Measurements from ENCODE around the gene RNPS1.

DNA sequence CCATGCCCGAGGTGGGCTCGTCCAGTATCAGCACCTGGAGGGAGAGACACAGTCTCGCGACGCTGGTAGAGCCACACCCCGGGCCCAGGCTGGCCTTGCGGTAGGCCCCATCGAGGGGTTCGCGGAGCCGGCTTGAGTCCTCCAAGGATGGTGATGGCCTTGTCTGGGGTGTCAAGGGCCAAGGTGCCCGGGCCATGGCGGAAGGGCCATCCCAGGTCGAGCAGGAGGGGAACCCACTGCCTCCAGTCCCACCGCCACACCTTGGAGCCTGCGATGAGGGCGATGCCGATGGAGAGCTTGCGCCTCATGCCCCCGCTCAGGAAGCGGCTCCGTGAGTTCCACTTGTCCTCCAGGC is 29.6 kb upstream of the RNPS1 start:
- TF ChIP-seq, protein P1, sequence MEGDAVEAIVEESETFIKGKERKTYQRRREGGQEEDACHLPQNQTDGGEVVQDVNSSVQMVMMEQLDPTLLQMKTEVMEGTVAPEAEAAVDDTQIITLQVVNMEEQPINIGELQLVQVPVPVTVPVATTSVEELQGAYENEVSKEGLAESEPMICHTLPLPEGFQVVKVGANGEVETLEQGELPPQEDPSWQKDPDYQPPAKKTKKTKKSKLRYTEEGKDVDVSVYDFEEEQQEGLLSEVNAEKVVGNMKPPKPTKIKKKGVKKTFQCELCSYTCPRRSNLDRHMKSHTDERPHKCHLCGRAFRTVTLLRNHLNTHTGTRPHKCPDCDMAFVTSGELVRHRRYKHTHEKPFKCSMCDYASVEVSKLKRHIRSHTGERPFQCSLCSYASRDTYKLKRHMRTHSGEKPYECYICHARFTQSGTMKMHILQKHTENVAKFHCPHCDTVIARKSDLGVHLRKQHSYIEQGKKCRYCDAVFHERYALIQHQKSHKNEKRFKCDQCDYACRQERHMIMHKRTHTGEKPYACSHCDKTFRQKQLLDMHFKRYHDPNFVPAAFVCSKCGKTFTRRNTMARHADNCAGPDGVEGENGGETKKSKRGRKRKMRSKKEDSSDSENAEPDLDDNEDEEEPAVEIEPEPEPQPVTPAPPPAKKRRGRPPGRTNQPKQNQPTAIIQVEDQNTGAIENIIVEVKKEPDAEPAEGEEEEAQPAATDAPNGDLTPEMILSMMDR (IDR thresholded peaks at IDR 0.05): no peak
- no peak for TF ChIP-seq POLR2A (IDR thresholded peaks at IDR 0.05)

All from testis (tissue), 2 donors.